GM21717 (cell line): Measurements from ENCODE around the gene GAREM1.

Experiments
- ATAC-seq: cut with Tn5 transposase; IDR thresholded peaks from one replicate; pipeline ENCODE4 v1.9.1; 2021; ENCODE audit warnings: mild to moderate bottlenecking, moderate library complexity; ENCODE audit not compliant: unreplicated experiment

Gene GAREM1

GRCh38 chr18:32459361-32460101, 11.2 kb downstream of the GAREM1 start:
- ATAC-seq = no peak

DNA sequence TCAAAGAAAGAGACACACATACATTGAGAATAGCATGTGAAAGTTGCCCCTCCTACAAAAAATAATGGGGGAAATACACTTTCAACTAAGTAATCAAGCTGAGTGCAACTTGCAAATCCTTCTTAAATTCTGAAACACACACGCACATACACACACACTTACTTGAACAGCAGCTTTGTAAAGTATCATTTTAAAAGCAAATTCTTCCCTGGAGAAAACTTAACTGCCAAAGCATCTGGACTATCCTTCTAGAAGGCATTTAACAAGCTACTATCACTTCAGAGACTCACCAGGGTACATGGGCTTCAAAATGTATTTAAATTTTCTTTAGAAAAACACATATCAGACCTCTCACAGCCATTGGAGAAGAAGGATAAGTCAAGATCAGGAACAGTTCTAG, 15.3 kb downstream of the GAREM1 start:
- no peak for ATAC-seq

DNA sequence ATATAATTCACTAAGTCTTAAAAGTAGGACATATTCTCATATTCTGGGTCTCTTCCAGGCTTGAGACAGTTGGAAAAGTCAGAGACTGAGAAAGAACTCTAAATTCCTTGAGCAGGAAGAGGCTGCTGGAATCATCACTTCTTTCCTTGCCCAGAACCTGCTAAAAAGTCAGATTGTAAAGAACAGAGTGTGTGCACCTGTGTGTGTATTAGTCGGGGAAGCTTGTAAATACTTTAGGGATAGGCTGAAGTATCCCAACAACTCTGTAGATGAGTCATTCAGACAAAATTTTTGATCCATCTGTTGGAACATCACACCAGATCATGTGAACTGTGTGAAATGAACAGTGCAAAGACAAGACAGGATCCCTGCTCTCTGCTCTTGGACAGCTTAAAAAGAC, 16.1 kb downstream of the GAREM1 start:
- ATAC-seq = no peak

DNA sequence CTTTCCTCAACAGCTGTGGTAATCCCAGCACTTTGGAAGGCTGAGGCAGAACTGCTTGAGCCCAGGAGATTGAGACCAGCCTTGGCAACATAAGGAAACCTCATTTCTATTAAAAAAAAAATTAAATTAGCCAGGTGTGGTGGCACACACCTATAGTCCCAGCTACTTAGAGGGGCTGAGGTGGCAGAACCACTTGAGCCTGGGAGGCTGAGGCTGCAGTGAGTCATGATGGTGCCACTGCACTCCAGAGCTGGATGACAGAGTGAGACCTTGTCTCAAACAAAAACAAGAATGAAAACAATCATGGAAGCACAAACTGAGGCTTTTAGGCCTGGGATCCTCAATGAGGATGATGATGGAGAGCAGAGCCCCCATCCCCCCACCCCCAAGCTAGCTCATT, 19.8 kb downstream of the GAREM1 start:
- no peak for ATAC-seq

GRCh38 chr18:32450026-32450691, 20.5 kb downstream of the GAREM1 start:
- no peak for ATAC-seq

- no peak for ATAC-seq
Observed at GRCh38 chr18:32446780-32447179, 23.9 kb downstream of the GAREM1 start.

- no peak for ATAC-seq
Observed at GRCh38 chr18:32445846-32446245, 24.8 kb downstream of the GAREM1 start.

DNA sequence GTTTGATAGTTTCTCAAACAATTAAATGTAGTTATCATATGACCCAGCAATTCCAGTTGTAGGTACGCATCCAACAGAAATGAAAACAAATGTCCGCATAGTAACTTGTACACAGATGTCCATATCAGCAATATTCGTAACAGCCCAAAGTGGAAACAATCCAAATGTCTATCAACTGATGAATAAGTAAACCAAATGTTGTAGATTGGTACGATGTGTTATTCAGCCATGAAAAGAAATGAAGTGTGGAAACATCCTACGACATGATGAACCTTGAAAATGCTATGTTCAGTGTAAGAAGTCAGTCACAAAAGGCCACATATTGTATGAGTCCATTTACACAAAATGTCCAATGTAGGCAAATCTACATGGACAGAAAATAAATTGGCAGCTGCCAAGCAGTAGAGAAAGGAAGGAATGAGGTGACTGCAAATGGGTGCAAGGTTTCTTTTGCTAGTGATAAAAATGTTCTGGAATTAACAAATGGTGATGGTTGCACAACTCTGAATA, 26.9 kb downstream of the GAREM1 start:
- no peak for ATAC-seq

DNA sequence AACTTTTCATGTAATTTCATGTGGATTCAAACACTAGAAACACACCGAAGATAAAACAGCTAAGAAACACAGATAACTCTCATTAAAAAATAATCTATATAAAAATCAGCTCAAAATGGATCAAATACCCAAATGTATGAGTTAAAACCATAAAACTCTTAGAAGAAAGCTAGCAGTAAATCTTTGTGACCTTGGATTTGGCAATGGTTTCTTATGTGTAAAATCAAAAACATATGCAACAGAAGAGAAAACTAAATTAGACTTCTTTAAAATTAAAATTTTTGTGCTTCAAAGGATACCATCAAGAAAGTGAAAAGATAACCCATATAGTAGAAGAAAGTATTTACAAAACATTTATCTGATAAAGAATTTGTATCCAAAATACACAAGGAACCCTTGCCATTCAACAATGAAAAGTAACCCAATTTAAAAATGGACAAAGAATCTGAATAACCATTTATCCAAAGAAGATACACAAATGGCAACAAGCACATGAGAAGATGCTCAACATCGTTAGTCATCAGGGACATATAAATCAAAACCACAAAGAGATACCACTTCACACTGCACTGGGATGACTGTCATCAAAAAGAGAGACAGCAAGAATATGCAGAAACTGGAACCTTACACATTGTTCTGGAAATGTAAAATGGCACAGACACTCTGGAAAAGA, 27.5 kb downstream of the GAREM1 start:
- no peak for ATAC-seq

GRCh38 chr18:32442575-32442974, 28.1 kb downstream of the GAREM1 start:
- no peak for ATAC-seq

DNA sequence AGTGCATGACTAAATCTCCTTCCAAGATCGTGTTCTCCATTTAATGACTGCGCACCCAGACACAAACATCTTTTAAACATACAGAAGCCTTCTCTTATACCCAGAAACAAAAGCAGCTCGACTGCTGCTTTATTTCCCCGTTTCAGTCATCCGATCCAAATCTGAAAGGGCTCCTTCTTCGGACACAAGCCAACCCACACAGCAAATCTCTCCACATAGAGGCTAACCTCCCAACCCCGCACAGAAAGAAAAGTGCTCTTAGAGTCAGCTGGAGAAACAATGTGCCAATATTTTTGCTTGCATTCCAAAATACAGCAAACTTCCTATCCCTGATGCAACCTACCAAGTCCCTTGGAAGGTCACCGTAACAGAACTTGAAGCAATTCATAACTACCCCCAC, 29.1 kb downstream of the GAREM1 start:
- ATAC-seq = no peak

GRCh38 chr18:32440518-32440917, 30.2 kb downstream of the GAREM1 start:
- ATAC-seq = no peak

- no peak for ATAC-seq
Observed at GRCh38 chr18:32439802-32440201, 30.9 kb downstream of the GAREM1 start.

GRCh38 chr18:32439241-32439640, 31.4 kb downstream of the GAREM1 start:
- ATAC-seq = no peak

DNA sequence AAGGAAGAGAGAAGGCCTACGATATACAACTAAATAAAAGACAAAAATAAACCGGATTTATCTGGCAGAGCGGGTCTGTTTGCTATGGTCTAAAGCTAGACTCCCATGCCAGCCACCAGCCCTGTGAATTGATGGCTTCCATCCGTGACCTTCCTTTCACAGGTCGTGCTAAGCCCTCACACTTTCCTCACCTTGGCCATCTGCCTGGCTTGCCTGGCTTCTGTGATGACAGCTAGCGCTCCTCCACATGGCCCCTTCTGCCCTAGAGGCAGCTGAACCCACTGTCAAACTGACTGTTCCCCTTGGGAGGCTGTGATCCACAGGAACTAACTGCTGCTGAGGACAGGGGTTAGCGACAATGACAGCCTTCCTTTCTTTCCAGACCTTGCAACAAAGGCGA, 32.5 kb downstream of the GAREM1 start:
- no peak for ATAC-seq

- no peak for ATAC-seq
Observed at GRCh38 chr18:32437100-32437834, 33.4 kb downstream of the GAREM1 start.

GRCh38 chr18:32435631-32436500, 34.8 kb downstream of the GAREM1 start:
- no peak for ATAC-seq

- ATAC-seq = no peak
Observed at GRCh38 chr18:32431753-32432152, 38.9 kb downstream of the GAREM1 start.

- ATAC-seq = no peak
Observed at GRCh38 chr18:32429402-32429801, 41.3 kb downstream of the GAREM1 start.
